ENCODE results near the gene PLA2G2C.
"Not testable (repeated sequence)": the region's sequence is repeated elsewhere in the genome, so short reads cannot be mapped to it uniquely, and the experiment has no call there.

PLA2G2C gene

GRCh38 chr1:20185834-20186782 is at the start of gene PLA2G2C, which contains the start of gene UBXN10:
Gene PLA2G2C (minus strand): TSS chr1:20186518. CDS start chr1:20177363, 9,155 bp downstream.
Gene UBXN10 (plus strand): TSS chr1:20186096. CDS start chr1:20190562, 4,466 bp downstream.
- H3K4me3 Mint-ChIP-seq = peak within 1 kb of the TSS; percentile 75
- peaks cover 12% of the 10 kb centered on the region for H3K27me3 Mint-ChIP-seq
- DNase-seq (ENCODE audit: low spot score in 2 of 2) (no peak), ATAC-seq (replicated peaks; ENCODE audit: extremely low read depth, poor library complexity, severe bottlenecking) (peak; percentile 45)
- H3K9me3 Mint-ChIP-seq = no peaks in the 10 kb centered on the region
- H3K27ac Mint-ChIP-seq (ENCODE audit: low read depth) = peak within 1 kb of the TSS; percentile 71
- peaks cover 54% of the 10 kb centered on the region for H3K4me1 Mint-ChIP-seq
- peaks cover 1% of the 10 kb centered on the region for H3K36me3 Mint-ChIP-seq (ENCODE audit: insufficient read depth)

GRCh38 chr1:20234788-20235535 is 48.6 kb upstream of the PLA2G2C start:
- no peak overlapping the region for H3K27ac Mint-ChIP-seq (ENCODE audit: low read depth)
- H3K4me3 Mint-ChIP-seq = no peak overlapping the region
- peaks cover 59% of the 10 kb centered on the region for H3K27me3 Mint-ChIP-seq
- no peaks in the 10 kb centered on the region for H3K9me3 Mint-ChIP-seq
- DNase-seq (ENCODE audit: low spot score in 2 of 2) (no peak), ATAC-seq (replicated peaks; ENCODE audit: extremely low read depth, poor library complexity, severe bottlenecking) (no peak)
- H3K36me3 Mint-ChIP-seq (ENCODE audit: insufficient read depth) = no peaks in the 10 kb centered on the region
- no peaks in the 10 kb centered on the region for H3K4me1 Mint-ChIP-seq

- no peak for ATAC-seq (replicated peaks; ENCODE audit: extremely low read depth, poor library complexity, severe bottlenecking)
- H3K27ac Mint-ChIP-seq (ENCODE audit: low read depth) = no peak overlapping the region
Measured at GRCh38 chr1:20233866-20234265, 47.5 kb upstream of the PLA2G2C start.

DNA sequence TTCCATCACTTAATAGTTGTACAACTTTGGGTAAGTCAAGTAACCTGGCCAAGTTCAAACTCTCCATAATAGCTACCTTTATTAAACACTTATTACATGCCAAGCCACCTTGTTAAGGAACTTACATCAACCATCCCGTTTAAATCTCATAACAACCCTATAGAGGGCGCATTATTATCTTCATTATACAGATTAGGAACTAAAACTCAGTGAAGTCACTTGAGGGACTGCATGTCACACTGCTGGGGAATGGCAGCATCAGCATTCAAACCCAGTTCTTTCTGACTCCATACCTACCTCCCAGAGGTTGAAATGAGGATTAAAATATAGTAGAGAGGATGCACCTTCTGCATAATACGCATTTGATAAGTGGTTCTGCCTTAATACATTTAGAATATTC is 47.1 kb upstream of the PLA2G2C start:
- H3K9me3 Mint-ChIP-seq = no peaks in the 10 kb centered on the region
- H3K36me3 Mint-ChIP-seq (ENCODE audit: insufficient read depth) = no peaks in the 10 kb centered on the region
- DNase-seq (ENCODE audit: low spot score in 2 of 2) = no peak
- H3K4me1 Mint-ChIP-seq = no peaks in the 10 kb centered on the region
- ATAC-seq (replicated peaks; ENCODE audit: extremely low read depth, poor library complexity, severe bottlenecking) = no peak
- peaks cover 65% of the 10 kb centered on the region for H3K27me3 Mint-ChIP-seq
- no peak overlapping the region for H3K27ac Mint-ChIP-seq (ENCODE audit: low read depth)
- no peak overlapping the region for H3K4me3 Mint-ChIP-seq

More at GRCh38 chr1:20233866-20234265, 47.5 kb upstream of the PLA2G2C start:
- H3K4me1 Mint-ChIP-seq = no peaks in the 10 kb centered on the region
- H3K4me3 Mint-ChIP-seq = no peak overlapping the region
- H3K27me3 Mint-ChIP-seq = peaks cover 60% of the 10 kb centered on the region
- no peaks in the 10 kb centered on the region for H3K9me3 Mint-ChIP-seq
- H3K36me3 Mint-ChIP-seq (ENCODE audit: insufficient read depth) = no peaks in the 10 kb centered on the region
- DNase-seq (ENCODE audit: low spot score in 2 of 2) = no peak

DNA sequence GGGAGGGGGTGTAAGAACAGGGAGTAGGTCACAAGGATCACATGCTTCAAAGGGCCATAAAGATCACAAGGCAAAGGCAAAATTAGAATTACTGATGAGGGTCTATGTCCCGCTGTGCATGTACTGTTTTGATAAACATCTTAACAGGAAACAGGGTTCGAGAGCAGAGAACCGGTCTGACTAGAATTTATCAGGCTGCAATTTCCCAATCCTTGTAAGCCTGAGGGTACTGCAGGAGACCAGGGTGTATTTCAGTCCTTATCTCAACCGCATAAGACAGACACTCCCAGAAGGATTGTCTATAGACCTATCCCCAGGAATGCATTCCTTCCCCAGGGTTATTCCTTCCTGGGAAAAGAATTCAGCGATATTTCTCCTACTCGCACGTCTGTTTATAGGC is 46.2 kb upstream of the PLA2G2C start:
- H3K27me3 Mint-ChIP-seq = peaks cover 73% of the 10 kb centered on the region
- H3K4me1 Mint-ChIP-seq; ATAC-seq (replicated peaks; ENCODE audit: extremely low read depth, poor library complexity, severe bottlenecking); H3K4me3 Mint-ChIP-seq; H3K27ac Mint-ChIP-seq (ENCODE audit: low read depth); H3K9me3 Mint-ChIP-seq; H3K36me3 Mint-ChIP-seq (ENCODE audit: insufficient read depth); DNase-seq (ENCODE audit: low spot score in 2 of 2): not testable (repeated sequence)

DNA sequence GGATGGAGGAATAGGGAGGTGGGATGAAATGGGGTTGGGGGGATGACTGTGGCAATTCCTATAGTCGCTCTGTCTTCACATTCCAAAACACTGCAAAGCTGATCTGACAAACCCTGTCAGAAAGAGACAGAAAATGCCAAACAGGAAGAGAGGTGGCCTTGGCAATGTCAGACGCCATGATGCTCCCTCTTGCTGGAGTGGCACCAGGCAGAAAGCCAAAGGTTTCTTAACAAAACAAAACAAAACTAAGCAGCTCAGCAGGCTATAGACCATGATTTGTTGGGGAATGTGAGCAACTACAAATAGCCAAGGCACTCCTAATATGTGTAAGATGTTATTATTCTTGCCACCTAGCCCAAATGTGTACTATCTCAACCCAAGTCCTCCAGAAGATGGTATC is 42.9 kb upstream of the PLA2G2C start:
- no peak overlapping the region for H3K4me3 Mint-ChIP-seq
- ATAC-seq (replicated peaks; ENCODE audit: extremely low read depth, poor library complexity, severe bottlenecking) (no peak), DNase-seq (ENCODE audit: low spot score in 2 of 2) (no peak)
- H3K4me1 Mint-ChIP-seq = no peaks in the 10 kb centered on the region
- H3K9me3 Mint-ChIP-seq = no peaks in the 10 kb centered on the region
- peaks cover 82% of the 10 kb centered on the region for H3K27me3 Mint-ChIP-seq
- no peak overlapping the region for H3K27ac Mint-ChIP-seq (ENCODE audit: low read depth)
- no peaks in the 10 kb centered on the region for H3K36me3 Mint-ChIP-seq (ENCODE audit: insufficient read depth)

- H3K9me3 Mint-ChIP-seq = no peaks in the 10 kb centered on the region
- H3K36me3 Mint-ChIP-seq (ENCODE audit: insufficient read depth) = no peaks in the 10 kb centered on the region
- H3K27me3 Mint-ChIP-seq = peaks cover 82% of the 10 kb centered on the region
- H3K4me3 Mint-ChIP-seq = no peak overlapping the region
- DNase-seq (ENCODE audit: low spot score in 2 of 2) = no peak
- H3K4me1 Mint-ChIP-seq = no peaks in the 10 kb centered on the region
- no peak for ATAC-seq (replicated peaks; ENCODE audit: extremely low read depth, poor library complexity, severe bottlenecking)
- no peak overlapping the region for H3K27ac Mint-ChIP-seq (ENCODE audit: low read depth)
Measured at GRCh38 chr1:20228314-20228825, 42.1 kb upstream of the PLA2G2C start.

DNA sequence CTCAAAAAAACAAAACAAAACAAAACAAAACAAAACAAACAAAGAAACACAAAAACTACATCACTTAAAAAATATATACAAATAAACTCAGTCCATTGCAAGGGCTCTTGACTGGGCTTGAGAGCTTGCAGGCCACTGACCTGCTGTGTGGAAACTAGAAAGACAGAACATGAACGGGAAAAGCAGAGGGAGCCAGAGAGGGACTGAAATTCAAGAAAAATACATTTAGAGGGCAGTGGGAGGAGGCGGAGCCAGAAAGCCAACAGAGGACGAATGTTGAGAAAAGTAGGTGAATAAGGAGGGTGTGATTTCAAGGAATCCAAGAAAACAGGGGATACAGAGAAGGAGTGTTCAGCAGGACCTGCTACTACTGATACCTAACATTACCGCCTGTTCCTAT is 41.4 kb upstream of the PLA2G2C start:
- Mint-ChIP-seq H3K4me3 (no peak overlapping the region), H3K27me3 (peaks cover 82% of the 10 kb centered on the region), H3K4me1 (no peaks in the 10 kb centered on the region), H3K9me3 (no peaks in the 10 kb centered on the region), H3K36me3 (ENCODE audit: insufficient read depth) (peaks cover 2% of the 10 kb centered on the region), H3K27ac (ENCODE audit: low read depth) (no peak overlapping the region)
- ATAC-seq (replicated peaks; ENCODE audit: extremely low read depth, poor library complexity, severe bottlenecking) = no peak
- no peak for DNase-seq (ENCODE audit: low spot score in 2 of 2)

DNA sequence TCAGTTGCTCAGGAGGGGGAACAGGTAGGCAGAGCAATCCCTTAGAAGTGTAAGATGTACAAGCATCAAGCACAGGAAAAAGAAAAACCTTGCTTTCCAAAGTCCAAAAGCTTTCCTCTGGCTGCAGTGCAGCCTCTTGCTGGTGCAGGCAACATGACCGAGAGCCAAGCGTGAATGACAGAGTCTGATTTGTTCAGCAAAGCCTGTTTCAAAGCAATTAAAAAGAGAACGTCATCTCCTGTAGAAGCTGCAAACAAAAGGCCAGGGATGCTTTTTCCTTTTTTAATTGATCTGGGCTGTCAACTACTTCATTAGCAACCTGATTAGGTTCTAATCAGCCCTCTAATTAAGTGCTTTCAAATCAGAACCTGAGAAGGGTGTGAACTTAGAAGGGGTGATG is 38.2 kb upstream of the PLA2G2C start:
- no peak for ATAC-seq (replicated peaks; ENCODE audit: extremely low read depth, poor library complexity, severe bottlenecking)
- Mint-ChIP-seq H3K4me3 (no peak overlapping the region), H3K4me1 (no peaks in the 10 kb centered on the region), H3K27me3 (peaks cover 82% of the 10 kb centered on the region), H3K36me3 (ENCODE audit: insufficient read depth) (peaks cover 2% of the 10 kb centered on the region), H3K9me3 (no peaks in the 10 kb centered on the region), H3K27ac (ENCODE audit: low read depth) (no peak overlapping the region)
- no peak for DNase-seq (ENCODE audit: low spot score in 2 of 2)

- peaks cover 81% of the 10 kb centered on the region for H3K27me3 Mint-ChIP-seq
- no peaks in the 10 kb centered on the region for H3K9me3 Mint-ChIP-seq
- no peak overlapping the region for H3K27ac Mint-ChIP-seq (ENCODE audit: low read depth)
Measured at GRCh38 chr1:20223551-20224419, 37.5 kb upstream of the PLA2G2C start.

GRCh38 chr1:20223106-20223505 is 36.8 kb upstream of the PLA2G2C start:
- DNase-seq (ENCODE audit: low spot score in 2 of 2) = no peak
- Mint-ChIP-seq H3K27ac (ENCODE audit: low read depth) (no peak overlapping the region), H3K4me3 (no peak overlapping the region), H3K4me1 (no peaks in the 10 kb centered on the region), H3K27me3 (peaks cover 81% of the 10 kb centered on the region), H3K9me3 (no peaks in the 10 kb centered on the region), H3K36me3 (ENCODE audit: insufficient read depth) (peaks cover 4% of the 10 kb centered on the region)
- ATAC-seq (replicated peaks; ENCODE audit: extremely low read depth, poor library complexity, severe bottlenecking) = no peak

More at GRCh38 chr1:20223551-20224419, 37.5 kb upstream of the PLA2G2C start:
- no peaks in the 10 kb centered on the region for H3K4me1 Mint-ChIP-seq
- peaks cover 2% of the 10 kb centered on the region for H3K36me3 Mint-ChIP-seq (ENCODE audit: insufficient read depth)
- no peak overlapping the region for H3K4me3 Mint-ChIP-seq
- no peak for DNase-seq (ENCODE audit: low spot score in 2 of 2)
- no peak for ATAC-seq (replicated peaks; ENCODE audit: extremely low read depth, poor library complexity, severe bottlenecking)

DNA sequence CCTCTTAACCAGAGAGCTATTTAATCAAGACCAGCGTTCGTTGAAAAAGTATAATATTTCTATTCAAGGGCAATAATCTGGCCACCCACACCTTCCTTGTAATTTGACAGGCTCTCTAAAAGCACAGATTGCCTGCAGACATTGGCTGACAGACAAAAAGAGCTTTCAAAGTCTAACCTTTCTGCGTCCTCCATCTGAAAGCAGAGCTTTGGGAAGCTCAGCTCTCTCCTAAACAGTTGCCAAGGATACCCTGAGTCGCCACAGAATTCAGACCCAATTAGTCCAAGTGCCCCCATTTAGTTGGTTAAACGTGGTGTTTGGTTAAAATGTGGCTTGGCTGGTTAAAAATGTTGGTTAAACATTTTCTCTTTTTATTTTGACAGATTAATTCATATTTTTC is 33.7 kb upstream of the PLA2G2C start:
- peaks cover 72% of the 10 kb centered on the region for H3K27me3 Mint-ChIP-seq
- no peak for ATAC-seq (replicated peaks; ENCODE audit: extremely low read depth, poor library complexity, severe bottlenecking)
- no peak for DNase-seq (ENCODE audit: low spot score in 2 of 2)
- H3K4me3 Mint-ChIP-seq = no peak overlapping the region
- H3K36me3 Mint-ChIP-seq (ENCODE audit: insufficient read depth) = peaks cover 4% of the 10 kb centered on the region
- no peaks in the 10 kb centered on the region for H3K9me3 Mint-ChIP-seq
- no peaks in the 10 kb centered on the region for H3K4me1 Mint-ChIP-seq
- no peak overlapping the region for H3K27ac Mint-ChIP-seq (ENCODE audit: low read depth)

Measured in central memory CD8-positive, alpha-beta T cell (primary cell).